HL-60 (cell line): ENCODE measurements around the gene WWOX.
A peak's percentile ranks its signal among the peaks of the same experiment; 100 is the strongest.

Source experiments
- DNase-seq, 2 experiments: peaks; one replicate each; pipeline ENCODE4 v3.0.0-alpha.2; 2010 to 2020; ENCODE audit warnings: low read depth in 1 of 2, low spot score in 1 of 2
- H3K27ac ChIP-seq: fragments of 250-450 bp; sonication (Bioruptor Pico); replicated peaks from 2 replicates; pipeline ENCODE4 v1.5.1; 2020; ENCODE audit warnings: mild to moderate bottlenecking, moderate library complexity
- H3K27me3 ChIP-seq: fragments of 250-450 bp; sonication (Bioruptor Pico); 2 replicates; pipeline ENCODE4 v1.5.1; 2021; ENCODE audit warnings: mild to moderate bottlenecking, moderate library complexity; ENCODE audit not compliant: insufficient read depth, poor library complexity, severe bottlenecking
- H3K4me3 ChIP-seq: replicated peaks from 2 replicates; pipeline ENCODE4 v1.5.1; 2011; ENCODE audit warnings: mild to moderate bottlenecking, control low read depth, low read length; ENCODE audit not compliant: insufficient read depth
- GABPA ChIP-seq: IDR thresholded peaks from 2 replicates; pipeline ENCODE4 v1.6.1; 2012; ENCODE audit warnings: low read depth
- POLR2AphosphoS5 ChIP-seq: IDR thresholded peaks from 2 replicates; pipeline ENCODE4 v1.6.1; 2012; ENCODE audit warnings: low read depth
- SPI1 ChIP-seq: IDR thresholded peaks from 2 replicates; pipeline ENCODE4 v1.6.1; 2012; ENCODE audit warnings: low read depth, mild to moderate bottlenecking, borderline replicate concordance
- TF ChIP-seq, protein P1 (sequence below): IDR thresholded peaks from one replicate; pipeline ENCODE4 v1.5.1; 2011; ENCODE audit warnings: low read length, control low read depth, inconsistent platforms; ENCODE audit not compliant: insufficient read depth
- TF ChIP-seq, protein P2 (sequence below): IDR thresholded peaks from 2 replicates; pipeline ENCODE4 v1.6.1; 2012; ENCODE audit warnings: low read depth; ENCODE audit not compliant: insufficient replicate concordance

Gene WWOX

DNA sequence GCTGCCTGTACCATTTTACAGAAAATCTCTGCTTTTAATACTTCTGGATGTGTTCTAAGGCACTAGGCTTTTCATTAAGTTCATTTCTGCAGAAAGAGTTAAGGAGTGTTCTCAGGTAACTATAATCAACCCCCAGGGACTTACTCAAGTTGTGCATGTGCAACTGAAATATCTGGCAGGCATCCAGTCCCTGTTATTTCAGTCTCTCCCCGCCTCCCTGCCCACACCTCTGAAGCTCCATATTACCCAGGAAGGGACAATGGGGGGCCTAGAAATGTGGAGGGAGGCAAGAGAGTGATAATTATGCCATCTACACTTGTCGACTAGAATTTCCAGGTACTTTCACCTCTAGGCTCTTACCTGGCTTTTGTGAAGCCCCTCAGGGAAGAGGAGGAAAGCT lies 1068.9 kb downstream of the WWOX start:
- Histone ChIP-seq H3K27me3 (no peaks in the 10 kb centered on the region), H3K4me3 (no peak overlapping the region), H3K27ac (no peak overlapping the region)
- no peak for DNase-seq
- TF ChIP-seq, protein P1, sequence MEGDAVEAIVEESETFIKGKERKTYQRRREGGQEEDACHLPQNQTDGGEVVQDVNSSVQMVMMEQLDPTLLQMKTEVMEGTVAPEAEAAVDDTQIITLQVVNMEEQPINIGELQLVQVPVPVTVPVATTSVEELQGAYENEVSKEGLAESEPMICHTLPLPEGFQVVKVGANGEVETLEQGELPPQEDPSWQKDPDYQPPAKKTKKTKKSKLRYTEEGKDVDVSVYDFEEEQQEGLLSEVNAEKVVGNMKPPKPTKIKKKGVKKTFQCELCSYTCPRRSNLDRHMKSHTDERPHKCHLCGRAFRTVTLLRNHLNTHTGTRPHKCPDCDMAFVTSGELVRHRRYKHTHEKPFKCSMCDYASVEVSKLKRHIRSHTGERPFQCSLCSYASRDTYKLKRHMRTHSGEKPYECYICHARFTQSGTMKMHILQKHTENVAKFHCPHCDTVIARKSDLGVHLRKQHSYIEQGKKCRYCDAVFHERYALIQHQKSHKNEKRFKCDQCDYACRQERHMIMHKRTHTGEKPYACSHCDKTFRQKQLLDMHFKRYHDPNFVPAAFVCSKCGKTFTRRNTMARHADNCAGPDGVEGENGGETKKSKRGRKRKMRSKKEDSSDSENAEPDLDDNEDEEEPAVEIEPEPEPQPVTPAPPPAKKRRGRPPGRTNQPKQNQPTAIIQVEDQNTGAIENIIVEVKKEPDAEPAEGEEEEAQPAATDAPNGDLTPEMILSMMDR, result no peak
- TF ChIP-seq, protein P2, sequence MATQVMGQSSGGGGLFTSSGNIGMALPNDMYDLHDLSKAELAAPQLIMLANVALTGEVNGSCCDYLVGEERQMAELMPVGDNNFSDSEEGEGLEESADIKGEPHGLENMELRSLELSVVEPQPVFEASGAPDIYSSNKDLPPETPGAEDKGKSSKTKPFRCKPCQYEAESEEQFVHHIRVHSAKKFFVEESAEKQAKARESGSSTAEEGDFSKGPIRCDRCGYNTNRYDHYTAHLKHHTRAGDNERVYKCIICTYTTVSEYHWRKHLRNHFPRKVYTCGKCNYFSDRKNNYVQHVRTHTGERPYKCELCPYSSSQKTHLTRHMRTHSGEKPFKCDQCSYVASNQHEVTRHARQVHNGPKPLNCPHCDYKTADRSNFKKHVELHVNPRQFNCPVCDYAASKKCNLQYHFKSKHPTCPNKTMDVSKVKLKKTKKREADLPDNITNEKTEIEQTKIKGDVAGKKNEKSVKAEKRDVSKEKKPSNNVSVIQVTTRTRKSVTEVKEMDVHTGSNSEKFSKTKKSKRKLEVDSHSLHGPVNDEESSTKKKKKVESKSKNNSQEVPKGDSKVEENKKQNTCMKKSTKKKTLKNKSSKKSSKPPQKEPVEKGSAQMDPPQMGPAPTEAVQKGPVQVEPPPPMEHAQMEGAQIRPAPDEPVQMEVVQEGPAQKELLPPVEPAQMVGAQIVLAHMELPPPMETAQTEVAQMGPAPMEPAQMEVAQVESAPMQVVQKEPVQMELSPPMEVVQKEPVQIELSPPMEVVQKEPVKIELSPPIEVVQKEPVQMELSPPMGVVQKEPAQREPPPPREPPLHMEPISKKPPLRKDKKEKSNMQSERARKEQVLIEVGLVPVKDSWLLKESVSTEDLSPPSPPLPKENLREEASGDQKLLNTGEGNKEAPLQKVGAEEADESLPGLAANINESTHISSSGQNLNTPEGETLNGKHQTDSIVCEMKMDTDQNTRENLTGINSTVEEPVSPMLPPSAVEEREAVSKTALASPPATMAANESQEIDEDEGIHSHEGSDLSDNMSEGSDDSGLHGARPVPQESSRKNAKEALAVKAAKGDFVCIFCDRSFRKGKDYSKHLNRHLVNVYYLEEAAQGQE, result no peak
- TF ChIP-seq POLR2AphosphoS5, result no peak
- TF ChIP-seq GABPA, result no peak
- no peak for TF ChIP-seq SPI1

DNA sequence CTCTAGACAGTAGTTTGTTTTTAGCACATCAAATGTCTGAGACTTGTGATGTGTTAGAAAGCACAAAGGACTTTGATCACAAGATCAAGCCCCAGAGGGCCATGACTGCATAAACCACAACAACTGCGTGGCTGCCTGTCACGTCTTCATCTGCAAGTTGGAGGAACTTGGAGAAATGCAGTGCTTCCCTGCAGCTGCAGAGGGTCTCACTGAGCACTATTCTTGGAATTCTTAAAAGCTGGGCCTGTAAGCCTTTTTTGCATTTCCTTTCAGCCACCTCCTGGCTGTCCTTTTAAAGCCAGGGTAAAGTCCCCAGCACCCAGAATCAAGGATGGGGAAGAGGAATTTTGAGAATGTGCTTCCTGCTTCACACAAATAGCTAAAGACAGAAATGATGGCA lies 1069.8 kb downstream of the WWOX start:
- TF ChIP-seq, protein P1, result no peak
- no peak for TF ChIP-seq GABPA
- no peak for TF ChIP-seq SPI1
- TF ChIP-seq, protein P2, result no peak
- TF ChIP-seq POLR2AphosphoS5, result no peak
- peak in 1 of 2 experiments; percentile 9 for DNase-seq
- Histone ChIP-seq H3K27me3 (no peaks in the 10 kb centered on the region), H3K27ac (no peak overlapping the region), H3K4me3 (no peak overlapping the region)

DNA sequence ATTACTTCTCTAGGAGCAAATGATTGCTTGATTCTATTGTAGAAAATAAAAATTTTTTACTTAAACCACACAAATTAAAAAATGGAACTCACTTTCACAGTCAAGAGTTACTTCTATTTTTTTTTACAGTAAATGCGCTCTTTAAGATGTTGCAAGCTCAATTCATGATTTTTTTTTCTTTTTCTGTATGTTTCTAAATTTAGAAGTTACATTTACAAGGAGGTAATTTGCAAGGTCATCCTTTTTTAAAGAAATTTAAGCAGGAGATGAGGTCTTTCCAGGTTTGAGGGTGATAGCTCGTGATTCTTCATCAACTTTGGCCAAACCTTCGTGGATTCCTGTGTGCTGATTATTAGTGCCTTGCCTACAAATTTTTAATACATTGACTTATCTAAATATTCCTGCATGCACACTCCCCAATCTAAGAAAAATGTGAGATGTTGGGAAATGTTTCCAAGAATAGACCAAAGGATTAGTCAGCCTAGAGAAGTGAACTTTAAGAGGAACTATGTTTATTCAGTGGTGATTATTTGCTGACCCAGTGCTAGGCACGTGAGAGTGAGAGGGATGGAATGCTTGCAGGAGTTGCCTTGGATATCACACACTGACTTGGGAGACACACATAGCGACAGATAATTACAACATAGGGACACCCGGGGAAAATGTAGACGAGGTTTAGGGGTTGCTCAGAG lies 1071.2 kb downstream of the WWOX start:
- TF ChIP-seq GABPA (no peak), SPI1 (no peak), POLR2AphosphoS5 (no peak)
- TF ChIP-seq, protein P1, result no peak
- TF ChIP-seq, protein P2, result no peak

More for the DNA sequence above, 1071.2 kb downstream of the WWOX start:
- Histone ChIP-seq H3K4me3 (no peak overlapping the region), H3K27me3 (no peaks in the 10 kb centered on the region), H3K27ac (no peak overlapping the region)
- peak in 1 of 2 experiments; percentile 14 for DNase-seq
